GM23248 (cell line): Measurements from ENCODE around the gene EARS2. TPM values are rescaled to one million over a fixed set of nuclear protein-coding genes. Genes with fewer than 3 reads are reported as not detected.

ENCODE experiments used
- DNase-seq: peaks from one replicate; pipeline ENCODE4 v3.0.0-alpha.2; 2015
- H2AFZ ChIP-seq: fragments of 200-600 bp; sonication (generic); 2 replicates; pipeline ENCODE4 v1.6.1; 2016; ENCODE audit warnings: antibody characterized with exemption
- H3F3A ChIP-seq: fragments of 200-600 bp; sonication (generic); 2 replicates; pipeline ENCODE4 v1.6.1; 2016; ENCODE audit warnings: mild to moderate bottlenecking, antibody characterized with exemption, mixed run types; ENCODE audit not compliant: insufficient read depth
- H3K27ac ChIP-seq: fragments of 200-600 bp; sonication (generic); 2 replicates; pipeline ENCODE4 v1.5.1; 2016; ENCODE audit warnings: mild to moderate bottlenecking
- H3K27me3 ChIP-seq: fragments of 200-600 bp; sonication (generic); replicated peaks from 2 replicates; pipeline ENCODE4 v1.6.1; 2016; ENCODE audit warnings: mild to moderate bottlenecking; ENCODE audit not compliant: insufficient read depth
- H3K36me3 ChIP-seq: fragments of 200-600 bp; sonication (generic); 2 replicates; pipeline ENCODE4 v1.6.1; 2016; ENCODE audit warnings: low read depth, mild to moderate bottlenecking
- H3K4me1 ChIP-seq: fragments of 200-600 bp; sonication (generic); 2 replicates; pipeline ENCODE4 v1.6.1; 2016; ENCODE audit warnings: mild to moderate bottlenecking; ENCODE audit not compliant: insufficient read depth
- H3K4me2 ChIP-seq: fragments of 200-600 bp; sonication (generic); one replicate; pipeline ENCODE4 v1.6.1; 2016; ENCODE audit warnings: mild to moderate bottlenecking; ENCODE audit not compliant: unreplicated experiment
- H3K4me3 ChIP-seq: fragments of 200-600 bp; sonication (generic); 2 replicates; pipeline ENCODE4 v1.5.1; 2016; ENCODE audit warnings: mild to moderate bottlenecking
- H3K79me2 ChIP-seq: fragments of 200-600 bp; sonication (generic); 2 replicates; pipeline ENCODE4 v1.6.1; 2016; ENCODE audit warnings: mild to moderate bottlenecking; ENCODE audit not compliant: insufficient read depth
- H3K9ac ChIP-seq: fragments of 200-600 bp; sonication (generic); 2 replicates; pipeline ENCODE4 v1.6.1; 2016; ENCODE audit warnings: mild to moderate bottlenecking
- H3K9me2 ChIP-seq: fragments of 200-600 bp; sonication (generic); 2 replicates; pipeline ENCODE4 v1.6.1; 2016; ENCODE audit warnings: mixed run types, mild to moderate bottlenecking, moderate library complexity; ENCODE audit not compliant: insufficient read depth
- H3K9me3 ChIP-seq: fragments of 200-600 bp; sonication (generic); one replicate; pipeline ENCODE4 v1.6.1; 2017; ENCODE audit warnings: low read depth
- H4K20me1 ChIP-seq: fragments of 200-600 bp; sonication (generic); 2 replicates; pipeline ENCODE4 v1.6.0; 2016; ENCODE audit not compliant: insufficient read depth
- EZH2 ChIP-seq: fragments of 200-600 bp; sonication (generic); IDR thresholded peaks from 2 replicates; pipeline ENCODE4 v1.6.1; 2018; ENCODE audit warnings: antibody characterized with exemption, mild to moderate bottlenecking; ENCODE audit not compliant: insufficient read depth, poor library complexity, severe bottlenecking
- EZH2phosphoT487 ChIP-seq: fragments of 200-600 bp; sonication (generic); IDR thresholded peaks from 2 replicates; pipeline ENCODE4 v1.6.1; 2018; ENCODE audit warnings: antibody characterized with exemption, moderate library complexity, mild to moderate bottlenecking, low read depth; ENCODE audit not compliant: insufficient read depth
- WGBS, 2 experiments: methylation state at CpG; one replicate each; pipeline ENCODE4 v1.1.6; 2015 to 2017; ENCODE audit warnings: low lambda C conversion rate in 2 of 2, low coverage in 1 of 2; ENCODE audit errors: missing lambda C conversion rate in 2 of 2; 5-methylcytosine and 5-hydroxymethylcytosine counted together
- in situ Hi-C: fragments of 300-500 bp; cut with MboI; formaldehyde crosslinking; loops from 2 replicates; pipeline ENCODE4 v1.15.0; 2020
- polyA plus RNA-seq: library from polyadenylated mRNA; unstranded; fragments of >200 nt; fragmentation: Nextera tagmentation; extraction: Ambion mirVana; gene quantifications from 2 replicates; pipeline ENCODE4 v1.2.1, GENCODE V29; 2016
- total RNA-seq: library from RNA; depleted of rRNA; stranded (reverse); fragments of >200 nt; shearing (Covaris generic); gene quantifications from 2 replicates; pipeline ENCODE4 v1.2.3, GENCODE V29; 2014

The EARS2 gene
- total and polyA plus RNA-seq, 2 experiments from 2014 or later: 15.6 to 27.1 TPM

GRCh38 chr16:23566724-23567123 lies 9.6 kb upstream of the EARS2 start:
- TF ChIP-seq EZH2phosphoT487 (no peak), EZH2 (no peak)
- Histone ChIP-seq H3F3A (no peaks in the 10 kb centered on the region), H3K9me3 (no peaks in the 10 kb centered on the region), H3K9ac (no peak overlapping the region), H3K4me1 (no peaks in the 10 kb centered on the region), H3K27ac (no peak overlapping the region), H3K36me3 (peaks cover 74% of the 10 kb centered on the region), H3K4me2 (no peak overlapping the region), H3K79me2 (peaks cover 71% of the 10 kb centered on the region), H3K4me3 (no peak overlapping the region), H4K20me1 (no peaks in the 10 kb centered on the region), H2AFZ (no peak overlapping the region), H3K27me3 (no peaks in the 10 kb centered on the region), H3K9me2 (no peaks in the 10 kb centered on the region)
- in situ Hi-C loops: no loop called here
- WGBS, 2 experiments: 96 to 98% methylated on average over 8 of the region's 8 CpGs
- no peak for DNase-seq

- H3K4me1 ChIP-seq: no peaks in the 10 kb centered on the region
These were observed 7.6 kb upstream of the EARS2 start for GRCh38 chr16:23564575-23565363.

GRCh38 chr16:23563186-23563585 lies 6.0 kb upstream of the EARS2 start:
- Histone ChIP-seq H3F3A (peaks cover 7% of the 10 kb centered on the region; the same call in 1 of the 2 replicates), H2AFZ (no peak overlapping the region), H4K20me1 (no peaks in the 10 kb centered on the region; the same call in 1 of the 2 replicates), H3K9ac (no peak overlapping the region), H3K4me2 (no peak overlapping the region), H3K27ac (no peak overlapping the region), H3K36me3 (peaks cover 73% of the 10 kb centered on the region), H3K4me1 (peaks cover 9% of the 10 kb centered on the region), H3K9me3 (no peaks in the 10 kb centered on the region), H3K79me2 (peaks cover 88% of the 10 kb centered on the region), H3K27me3 (no peaks in the 10 kb centered on the region), H3K9me2 (no peaks in the 10 kb centered on the region), H3K4me3 (no peak overlapping the region)
- DNase-seq: no peak
- TF ChIP-seq EZH2phosphoT487 (no peak), EZH2 (no peak)
- WGBS, 2 experiments: 96 to 100% methylated on average over 3 to 6 of the region's 6 CpGs
- in situ Hi-C loops: no loop called here

More at GRCh38 chr16:23564575-23565363, 7.6 kb upstream of the EARS2 start:
- Histone ChIP-seq H3K27ac (no peak overlapping the region), H3K9me2 (no peaks in the 10 kb centered on the region), H3K9me3 (no peaks in the 10 kb centered on the region), H4K20me1 (no peaks in the 10 kb centered on the region), H3K9ac (no peak overlapping the region), H3K4me2 (no peak overlapping the region), H3K36me3 (peaks cover 85% of the 10 kb centered on the region), H3K4me3 (no peak overlapping the region), H3F3A (no peaks in the 10 kb centered on the region), H3K27me3 (no peaks in the 10 kb centered on the region), H3K79me2 (peaks cover 85% of the 10 kb centered on the region), H2AFZ (no peak overlapping the region)
- in situ Hi-C loops: no loop called here
- no peak for DNase-seq
- 91 to 92% methylated on average over 9 of the region's 9 CpGs for WGBS, 2 experiments
- no peak for TF ChIP-seq EZH2
- TF ChIP-seq EZH2phosphoT487: no peak

GRCh38 chr16:23562505-23562904 lies 5.4 kb upstream of the EARS2 start:
- Histone ChIP-seq H3K4me2 (no peak overlapping the region), H3K9me2 (no peaks in the 10 kb centered on the region), H3K36me3 (peaks cover 70% of the 10 kb centered on the region), H3K27me3 (no peaks in the 10 kb centered on the region), H3F3A (peaks cover 7% of the 10 kb centered on the region; the same call in 1 of the 2 replicates), H3K4me1 (peaks cover 9% of the 10 kb centered on the region), H3K9me3 (no peaks in the 10 kb centered on the region), H2AFZ (no peak overlapping the region), H3K27ac (no peak overlapping the region), H3K9ac (no peak overlapping the region), H3K79me2 (peaks cover 89% of the 10 kb centered on the region), H3K4me3 (no peak overlapping the region), H4K20me1 (no peaks in the 10 kb centered on the region; the same call in 1 of the 2 replicates)
- in situ Hi-C loops: no loop called here
- DNase-seq: no peak
- TF ChIP-seq EZH2: no peak
- no peak for TF ChIP-seq EZH2phosphoT487
- WGBS, 2 experiments: 95 to 98% methylated on average over 10 to 13 of the region's 13 CpGs
